Muscle layer of duodenum (tissue), 2 donors: ENCODE measurements around the gene SLC22A9.
"Not testable (repeated sequence)": the region's sequence is repeated elsewhere in the genome, so short reads cannot be mapped to it uniquely, and the experiment has no call there.

Experiments
- H3K27ac ChIP-seq: one replicate; pipeline ENCODE4 v1.7.0; 2013; ENCODE audit warnings: mild to moderate bottlenecking, low read length
- H3K27me3 ChIP-seq: one replicate; pipeline ENCODE4 v1.7.0; 2013; ENCODE audit warnings: low read depth, mild to moderate bottlenecking, control low read depth, low read length
- H3K36me3 ChIP-seq, 2 donors: one replicate each; pipeline ENCODE4 v1.7.0; 2013; ENCODE audit warnings: low read length in 2 of 2, control low read depth in 1 of 2, mild to moderate bottlenecking in 1 of 2; ENCODE audit not compliant: insufficient read depth in 2 of 2, control insufficient read depth in 1 of 2
- H3K4me1 ChIP-seq, 2 donors: one replicate each; pipeline ENCODE4 v1.7.0; 2013; ENCODE audit warnings: low read length in 2 of 2, mild to moderate bottlenecking in 2 of 2, control low read depth in 1 of 2, moderate library complexity in 1 of 2; ENCODE audit not compliant: insufficient read depth in 2 of 2, control insufficient read depth in 1 of 2
- H3K4me3 ChIP-seq, 2 donors: one replicate each; pipeline ENCODE4 v1.7.0; 2013; ENCODE audit warnings: low read length in 2 of 2, low read depth in 1 of 2, mild to moderate bottlenecking in 1 of 2
- H3K9me3 ChIP-seq, 2 donors: one replicate each; pipeline ENCODE4 v1.7.0; 2013; ENCODE audit warnings: low read length in 2 of 2, control low read depth in 1 of 2, mild to moderate bottlenecking in 1 of 2; ENCODE audit not compliant: control insufficient read depth in 1 of 2
- donor health status: healthy.

SLC22A9 gene

DNA sequence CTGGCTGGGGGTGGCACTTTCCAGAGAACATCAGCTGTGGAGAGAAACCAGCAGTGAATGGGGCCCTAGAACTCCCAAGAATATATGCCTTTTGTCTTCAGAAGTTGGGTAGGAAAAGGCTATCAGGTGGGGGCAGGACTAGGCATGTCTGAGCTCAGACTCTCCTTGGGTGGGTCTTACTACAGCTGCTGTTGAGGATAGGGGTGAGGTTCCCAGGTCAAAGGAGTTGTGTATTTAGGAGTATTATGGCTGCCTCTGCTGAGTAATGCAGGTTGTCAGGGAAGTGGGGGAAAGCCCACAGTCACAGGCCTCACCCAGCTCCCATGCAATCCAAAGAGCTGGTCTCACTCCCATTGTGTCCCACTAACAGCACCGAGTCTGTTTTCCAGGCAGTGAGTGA is 26.1 kb downstream of the SLC22A9 start:
- Histone ChIP-seq H3K4me3 (no peak overlapping the region), H3K27ac (no peak overlapping the region), H3K36me3 (no peaks in the 10 kb centered on the region), H3K9me3 (no peaks in the 10 kb centered on the region), H3K27me3 (no peaks in the 10 kb centered on the region), H3K4me1 (no peaks in the 10 kb centered on the region)

DNA sequence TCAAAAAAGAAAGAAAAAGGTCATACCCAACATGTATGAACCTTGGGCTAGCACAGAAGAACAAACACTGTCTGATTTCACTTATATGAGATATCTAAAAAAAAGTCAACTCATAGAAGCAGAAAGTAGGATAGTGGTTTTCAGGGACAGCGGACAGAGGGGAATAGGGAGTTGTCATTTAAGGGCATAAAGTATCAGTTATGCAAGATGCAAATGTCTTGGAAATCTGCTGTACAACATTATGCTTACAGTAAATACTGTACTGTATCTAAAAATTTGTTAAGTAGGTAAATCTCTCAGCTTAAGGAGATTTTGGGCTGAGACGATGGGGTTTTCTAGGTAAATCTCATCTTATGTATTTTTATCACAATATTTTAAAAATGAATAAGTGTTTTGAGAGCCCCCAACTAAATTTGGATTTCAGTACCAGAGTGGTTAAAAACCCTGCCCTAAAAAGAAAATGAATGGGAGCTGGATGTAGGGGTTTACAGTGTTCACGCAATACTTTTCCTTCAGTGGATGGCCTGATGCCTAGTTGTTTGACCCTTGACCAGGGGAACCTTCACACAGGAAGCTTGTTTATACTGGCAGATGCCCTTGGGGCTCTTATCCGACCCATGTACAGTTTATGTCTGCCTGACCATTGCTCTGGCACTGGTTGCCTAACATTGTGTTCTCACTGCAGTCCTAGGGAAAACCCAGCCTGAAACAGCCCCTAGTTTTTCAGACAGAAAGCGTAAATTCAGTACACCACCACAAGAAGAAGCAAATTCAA is 34.8 kb downstream of the SLC22A9 start:
- H3K4me3 ChIP-seq = no peak overlapping the region
- no peaks in the 10 kb centered on the region for H3K27me3 ChIP-seq
- no peaks in the 10 kb centered on the region for H3K4me1 ChIP-seq
- H3K36me3 ChIP-seq = no peaks in the 10 kb centered on the region
- H3K27ac ChIP-seq = no peak overlapping the region
- no peaks in the 10 kb centered on the region for H3K9me3 ChIP-seq

- H3K9me3 ChIP-seq = no peaks in the 10 kb centered on the region
- no peaks in the 10 kb centered on the region for H3K27me3 ChIP-seq
- no peak overlapping the region for H3K4me3 ChIP-seq
- H3K36me3 ChIP-seq = no peaks in the 10 kb centered on the region
- H3K4me1 ChIP-seq = no peaks in the 10 kb centered on the region
- H3K27ac ChIP-seq = no peak overlapping the region
Observed at GRCh38 chr11:63405114-63405513, 35.5 kb downstream of the SLC22A9 start.

DNA sequence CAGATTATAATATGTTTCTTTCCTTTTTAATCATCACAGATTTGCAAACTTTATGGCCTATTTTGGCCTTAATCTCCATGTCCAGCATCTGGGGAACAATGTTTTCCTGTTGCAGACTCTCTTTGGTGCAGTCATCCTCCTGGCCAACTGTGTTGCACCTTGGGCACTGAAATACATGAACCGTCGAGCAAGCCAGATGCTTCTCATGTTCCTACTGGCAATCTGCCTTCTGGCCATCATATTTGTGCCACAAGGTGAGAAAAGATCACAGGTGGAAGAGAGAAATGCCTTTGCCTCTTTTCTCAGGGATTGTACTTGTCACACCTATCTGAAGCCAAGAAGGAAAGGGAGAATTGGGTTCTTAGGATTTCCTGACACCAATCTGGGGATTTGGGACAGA is 36.9 kb downstream of the SLC22A9 start:
- no peaks in the 10 kb centered on the region for H3K36me3 ChIP-seq
- no peak overlapping the region for H3K4me3 ChIP-seq
- H3K27me3 ChIP-seq = no peaks in the 10 kb centered on the region
- no peaks in the 10 kb centered on the region for H3K9me3 ChIP-seq
- no peaks in the 10 kb centered on the region for H3K4me1 ChIP-seq
- H3K27ac ChIP-seq = no peak overlapping the region

DNA sequence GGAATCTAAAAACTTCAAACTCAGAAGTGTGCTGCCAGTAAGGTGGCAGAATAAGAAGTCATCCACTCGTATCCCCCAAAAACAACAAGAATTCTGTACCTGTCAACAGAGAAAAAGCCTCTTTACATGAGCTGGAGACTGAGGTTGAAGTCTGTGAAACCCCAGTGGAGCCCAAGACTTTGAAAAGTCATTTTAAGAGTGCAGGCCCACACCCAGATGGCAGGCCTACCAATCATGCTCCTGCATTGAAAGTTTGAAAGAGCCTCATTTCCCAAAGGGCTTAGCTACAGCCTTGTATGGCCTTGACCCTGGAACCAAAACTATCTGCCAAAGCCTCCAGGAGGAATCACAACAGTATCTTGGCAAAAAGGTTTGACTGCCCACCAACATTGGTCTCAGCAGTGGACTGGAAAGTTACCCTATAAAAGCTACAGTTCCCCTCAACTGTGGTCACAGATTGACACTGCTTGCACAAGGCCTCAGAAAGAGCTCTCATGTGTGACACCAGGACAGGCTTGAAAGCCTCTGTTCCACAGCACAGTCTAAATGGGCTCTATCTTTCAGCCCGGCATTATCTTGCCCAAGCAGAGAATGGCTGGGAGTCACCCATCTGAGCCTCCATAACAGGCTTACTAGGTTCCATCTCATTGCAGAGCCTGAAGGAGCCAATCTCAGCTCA is 47.7 kb downstream of the SLC22A9 start:
- no peaks in the 10 kb centered on the region for H3K27me3 ChIP-seq
- H3K4me3 ChIP-seq = no peak overlapping the region
- no peaks in the 10 kb centered on the region for H3K9me3 ChIP-seq
- no peaks in the 10 kb centered on the region for H3K4me1 ChIP-seq
- no peaks in the 10 kb centered on the region for H3K36me3 ChIP-seq
- no peak overlapping the region for H3K27ac ChIP-seq

GRCh38 chr11:63427971-63428508 is 58.5 kb downstream of the SLC22A9 start:
- Histone ChIP-seq H3K27me3 (no peaks in the 10 kb centered on the region), H3K4me1 (no peaks in the 10 kb centered on the region), H3K9me3 (no peaks in the 10 kb centered on the region), H3K27ac (no peak overlapping the region), H3K4me3 (no peak overlapping the region), H3K36me3 (no peaks in the 10 kb centered on the region)

GRCh38 chr11:63430731-63431130 is 61.1 kb downstream of the SLC22A9 start:
- not testable (repeated sequence) for H3K27ac ChIP-seq, H3K9me3 ChIP-seq, H3K4me1 ChIP-seq, H3K4me3 ChIP-seq, H3K27me3 ChIP-seq, H3K36me3 ChIP-seq

DNA sequence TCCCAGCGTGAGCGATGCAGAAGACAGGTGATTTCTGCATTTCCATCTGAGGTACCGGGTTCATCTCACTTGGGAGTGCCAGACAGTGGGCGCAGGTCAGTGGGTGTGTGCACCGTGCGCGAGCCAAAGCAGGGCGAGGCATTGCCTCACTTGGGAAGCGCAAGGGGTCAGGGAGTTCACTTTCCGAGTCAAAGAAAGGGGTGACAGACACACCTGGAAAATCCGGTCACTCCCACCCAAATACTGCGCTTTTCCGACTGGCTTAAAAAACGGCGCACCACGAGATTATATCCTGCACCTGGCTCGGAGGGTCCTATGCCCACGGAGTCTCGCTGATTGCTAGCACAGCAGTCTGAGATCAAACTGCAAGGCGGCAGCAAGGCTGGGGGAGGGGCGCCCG is 65.8 kb downstream of the SLC22A9 start:
- not testable (repeated sequence) for H3K4me1 ChIP-seq, H3K9me3 ChIP-seq, H3K27ac ChIP-seq, H3K27me3 ChIP-seq, H3K36me3 ChIP-seq, H3K4me3 ChIP-seq

DNA sequence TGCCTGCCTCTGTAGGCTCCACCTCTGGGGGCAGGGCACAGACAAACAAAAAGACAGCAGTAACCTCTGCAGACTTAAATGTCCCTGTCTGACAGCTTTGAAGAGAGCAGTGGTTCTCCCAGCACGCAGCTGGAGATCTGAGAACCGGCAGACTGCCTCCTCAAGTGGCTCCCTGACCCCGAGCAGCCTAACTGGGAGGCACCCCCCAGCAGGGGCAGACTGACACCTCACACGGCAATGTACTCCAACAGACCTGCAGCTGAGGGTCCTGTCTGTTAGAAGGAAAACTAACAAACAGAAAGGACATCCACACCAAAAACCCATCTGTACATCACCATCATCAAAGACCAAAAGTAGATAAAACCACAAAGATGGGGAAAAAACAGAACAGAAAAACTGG is 66.2 kb downstream of the SLC22A9 start:
- not testable (repeated sequence) for H3K9me3 ChIP-seq, H3K4me1 ChIP-seq, H3K4me3 ChIP-seq, H3K36me3 ChIP-seq, H3K27me3 ChIP-seq, H3K27ac ChIP-seq

- Histone ChIP-seq H3K27me3 (no peaks in the 10 kb centered on the region), H3K9me3 (peaks cover 0 to 3% of the 10 kb centered on the region in 2 donors), H3K27ac (no peak overlapping the region), H3K4me1 (no peaks in the 10 kb centered on the region), H3K36me3 (no peaks in the 10 kb centered on the region), H3K4me3 (no peak overlapping the region)
Observed at GRCh38 chr11:63443714-63444113, 74.1 kb downstream of the SLC22A9 start.

DNA sequence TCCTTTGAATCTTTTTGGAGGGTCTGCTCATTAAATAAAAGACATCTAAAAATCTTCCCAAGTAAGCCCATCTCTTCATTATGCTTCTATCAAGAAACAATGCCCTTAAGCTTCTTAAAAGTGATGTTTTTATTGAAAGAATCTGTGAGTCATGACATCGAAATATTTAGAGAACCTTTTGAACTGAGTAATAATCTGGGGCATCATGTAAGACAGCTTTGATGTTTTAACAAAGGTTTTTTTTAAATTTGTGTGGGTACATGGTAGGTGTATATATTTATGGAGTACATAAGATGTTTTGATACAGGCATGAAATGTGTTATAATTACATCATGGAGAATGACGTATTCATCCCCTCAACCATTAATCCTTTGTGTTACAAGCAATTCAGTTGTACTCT is 74.6 kb downstream of the SLC22A9 start:
- Histone ChIP-seq H3K9me3 (peaks cover 0 to 3% of the 10 kb centered on the region in 2 donors), H3K4me3 (no peak overlapping the region), H3K36me3 (no peaks in the 10 kb centered on the region), H3K27ac (no peak overlapping the region), H3K4me1 (no peaks in the 10 kb centered on the region), H3K27me3 (no peaks in the 10 kb centered on the region)
